Stimulated activated naive B cell treated with anti-CD40 and anti-IgM and Interleukin-4, amounts not matched to agents 10 μg/mL and 1 μg/mL and 100 μg/mL, for 72 hours (primary cell): ENCODE data around the gene PLA2G4E.

Experiments used
- ATAC-seq, 2 donors: fragments of 150-1000 bp; cut with Tn5 transposase; replicated peaks; 2 replicates each; pipeline ENCODE4 v1.10.0; 2021; ENCODE audit warnings: moderate library complexity in 1 of 2
- DNase-seq: peaks from one replicate; pipeline ENCODE4 v3.0.0; 2021
- H3K27ac Mint-ChIP-seq: one replicate; pipeline ENCODE4 v1.8.0; 2022; ENCODE audit warnings: mild to moderate bottlenecking, mixed read lengths
- H3K27me3 Mint-ChIP-seq, 2 donors: one replicate each; pipeline ENCODE4 v1.8.0; 2022; ENCODE audit warnings: mixed read lengths in 2 of 2
- H3K36me3 Mint-ChIP-seq, 2 donors: one replicate each; pipeline ENCODE4 v1.8.0; 2022; ENCODE audit warnings: mixed read lengths in 2 of 2, mild to moderate bottlenecking in 1 of 2
- H3K4me1 Mint-ChIP-seq, 2 donors: one replicate each; pipeline ENCODE4 v1.8.0; 2022; ENCODE audit warnings: mixed read lengths in 2 of 2, mild to moderate bottlenecking in 1 of 2
- H3K4me3 Mint-ChIP-seq, 2 donors: one replicate each; pipeline ENCODE4 v1.8.0; 2022; ENCODE audit warnings: mild to moderate bottlenecking in 2 of 2, mixed read lengths in 2 of 2, moderate library complexity in 1 of 2
- H3K9me3 Mint-ChIP-seq, 2 donors: one replicate each; pipeline ENCODE4 v1.8.0; 2022; ENCODE audit warnings: mixed read lengths in 2 of 2, mild to moderate bottlenecking in 1 of 2

PLA2G4E gene

DNA sequence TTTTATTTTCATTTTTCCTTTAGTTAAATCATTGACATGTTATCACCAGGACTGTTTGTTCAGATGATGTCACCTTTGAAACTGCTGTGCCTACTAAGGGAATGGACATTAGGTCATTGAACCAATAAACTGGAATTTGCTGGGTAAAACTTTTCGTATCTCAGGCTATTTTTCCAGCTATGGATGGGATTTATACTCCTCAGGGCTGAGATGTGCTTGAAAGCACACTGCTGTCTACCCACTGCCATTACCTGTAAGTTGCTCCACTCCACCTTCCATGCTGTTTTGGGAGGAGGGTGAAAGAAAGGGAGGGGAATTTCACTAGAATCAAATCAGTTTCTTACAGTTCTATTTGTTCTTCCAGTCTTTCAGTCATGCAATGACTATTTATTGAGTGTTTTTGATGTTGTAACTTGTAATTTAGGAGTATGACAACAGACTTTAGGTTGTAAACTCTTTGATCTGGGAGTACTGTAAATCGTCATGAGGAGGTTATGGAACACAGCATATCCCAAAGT, 59.8 kb downstream of the PLA2G4E start:
- Mint-ChIP-seq H3K9me3 (no peaks in the 10 kb centered on the region), H3K36me3 (peaks cover 42 to 45% of the 10 kb centered on the region in 2 donors), H3K4me3 (no peak overlapping the region), H3K27me3 (no peaks in the 10 kb centered on the region), H3K4me1 (peaks cover 18 to 36% of the 10 kb centered on the region in 2 donors), H3K27ac (no peak overlapping the region)
- DNase-seq (no peak), ATAC-seq (no peak)

DNA sequence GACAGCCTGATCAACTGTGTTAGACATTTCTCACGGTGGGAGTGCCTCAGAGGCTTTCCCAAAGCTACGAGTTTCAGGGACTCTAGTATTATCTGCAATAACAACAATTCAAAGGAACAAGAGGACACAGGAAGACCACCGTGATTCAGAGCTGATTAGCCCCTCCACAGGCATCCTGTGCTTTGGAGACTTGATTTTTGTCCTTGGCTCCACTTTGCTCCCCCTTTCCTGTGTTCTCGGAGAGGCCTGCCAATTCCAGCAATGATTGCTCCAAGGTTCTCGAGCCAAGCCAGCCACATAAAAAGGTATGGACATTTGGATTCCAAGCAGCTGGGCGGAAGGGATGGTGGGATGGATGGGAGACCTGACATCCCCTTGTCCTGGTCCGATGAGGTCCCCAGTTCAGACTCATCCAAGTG, 62.8 kb downstream of the PLA2G4E start:
- no peak for ATAC-seq
- Mint-ChIP-seq H3K36me3 (peaks cover 39 to 40% of the 10 kb centered on the region in 2 donors), H3K9me3 (no peaks in the 10 kb centered on the region), H3K27me3 (no peaks in the 10 kb centered on the region), H3K4me3 (no peak overlapping the region), H3K27ac (no peak overlapping the region), H3K4me1 (peaks cover 13 to 28% of the 10 kb centered on the region in 2 donors)
- no peak for DNase-seq

DNA sequence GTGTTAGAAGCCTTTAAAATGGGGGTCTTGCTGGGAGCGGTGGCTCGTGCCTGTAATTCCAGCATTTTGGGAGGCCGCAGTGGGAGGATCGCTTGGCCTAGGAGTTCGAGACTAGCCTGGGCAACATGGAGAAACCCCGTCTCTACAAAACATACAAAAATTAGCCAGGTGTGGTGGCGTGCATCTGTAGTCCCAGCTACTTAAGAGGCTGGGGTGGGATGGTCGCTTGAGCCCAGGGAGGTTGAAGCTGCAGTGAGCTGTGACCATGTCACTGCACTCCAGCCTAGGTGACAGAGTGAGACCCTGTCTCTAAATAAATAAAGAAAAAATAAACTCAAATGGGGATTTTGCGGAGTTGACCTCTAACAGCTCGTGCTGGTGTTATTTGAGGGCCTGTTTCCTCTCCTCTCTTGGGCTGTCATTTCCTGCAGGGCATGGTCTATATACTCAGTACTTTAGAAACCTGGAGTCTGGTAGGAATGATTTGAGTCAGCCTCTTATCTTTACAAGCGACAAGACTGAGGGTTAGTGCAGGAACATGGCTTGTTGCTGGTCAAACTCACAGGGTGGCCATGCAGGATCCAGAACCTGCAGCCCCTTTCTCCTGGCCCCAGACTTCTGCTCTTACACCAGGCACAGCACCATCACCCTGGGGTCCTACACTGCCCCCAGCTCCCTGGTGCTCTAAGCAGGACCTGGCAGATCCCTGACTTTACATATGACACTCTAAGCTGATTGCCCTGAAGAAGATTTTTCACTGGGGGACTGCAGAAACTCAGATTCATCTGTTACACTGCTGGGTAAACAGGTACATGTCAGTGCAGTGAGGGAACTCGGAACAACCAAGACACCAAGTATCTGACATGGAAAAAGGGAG, 63.6 kb downstream of the PLA2G4E start:
- Mint-ChIP-seq H3K4me3 (no peak overlapping the region), H3K9me3 (no peaks in the 10 kb centered on the region), H3K27ac (peak overlapping the region; percentile 53), H3K27me3 (no peaks in the 10 kb centered on the region), H3K36me3 (peaks cover 41 to 44% of the 10 kb centered on the region in 2 donors), H3K4me1 (peaks cover 13 to 28% of the 10 kb centered on the region in 2 donors)
- DNase-seq (no peak), ATAC-seq (peak; percentile 88 to 99)

DNA sequence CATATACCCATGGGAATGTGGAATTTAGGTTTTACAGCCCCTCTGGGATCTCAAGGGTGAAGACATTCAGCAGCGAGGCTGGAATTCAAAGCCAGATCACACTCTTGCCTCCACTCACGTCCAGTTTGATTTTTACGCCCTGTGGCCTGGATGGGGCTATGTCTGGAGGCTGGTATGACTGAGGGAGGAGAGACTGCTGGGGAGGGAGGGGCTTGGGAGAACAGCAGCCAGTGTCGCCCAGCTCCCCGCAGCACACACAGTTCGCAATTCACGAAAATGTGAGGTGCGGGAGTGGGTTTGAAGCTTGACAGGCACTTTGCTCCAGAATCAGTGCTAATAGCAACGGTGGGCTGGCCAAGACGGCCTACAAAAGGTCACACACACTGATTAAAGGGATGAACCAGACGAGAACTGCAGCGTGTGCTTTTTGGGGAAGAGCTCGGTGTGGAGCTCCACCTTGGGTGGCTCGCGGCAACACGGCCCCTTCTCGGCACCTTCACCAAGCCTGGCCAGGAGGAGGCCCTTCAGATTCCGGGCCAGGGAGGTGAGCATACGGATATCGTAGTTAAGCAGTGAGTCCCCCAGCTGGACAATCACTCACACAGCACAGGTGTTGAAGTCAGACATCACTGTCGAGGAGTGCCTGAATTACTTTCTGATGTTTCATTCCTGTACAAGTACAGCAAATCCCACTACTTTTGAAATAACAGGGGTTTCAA, 64.9 kb downstream of the PLA2G4E start:
- H3K36me3 Mint-ChIP-seq = peaks cover 37 to 42% of the 10 kb centered on the region in 2 donors
- no peak for DNase-seq
- H3K4me3 Mint-ChIP-seq = no peak overlapping the region
- peaks cover 8 to 20% of the 10 kb centered on the region in 2 donors for H3K4me1 Mint-ChIP-seq
- H3K9me3 Mint-ChIP-seq = no peaks in the 10 kb centered on the region
- no peak overlapping the region for H3K27ac Mint-ChIP-seq
- no peak for ATAC-seq
- H3K27me3 Mint-ChIP-seq = no peaks in the 10 kb centered on the region

DNA sequence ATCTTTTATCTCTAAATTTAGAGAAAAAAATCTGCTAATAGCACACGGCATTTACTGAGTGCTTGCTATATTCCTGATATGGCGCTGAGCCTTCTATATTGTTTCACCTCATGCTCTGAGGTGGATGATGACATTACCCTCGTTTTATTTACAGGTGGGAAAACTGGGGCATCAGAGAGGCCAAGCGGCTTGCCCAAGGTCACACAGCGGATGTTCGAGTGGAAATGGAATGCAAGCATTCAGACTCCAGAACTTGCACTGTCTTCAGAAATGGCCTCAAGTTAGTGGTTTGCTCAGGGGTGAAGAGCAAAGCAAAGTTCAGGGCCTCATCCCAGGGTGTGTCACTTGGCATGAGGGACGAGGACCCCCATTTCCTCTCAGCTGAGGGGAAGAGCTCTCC, 65.7 kb downstream of the PLA2G4E start:
- Mint-ChIP-seq H3K9me3 (no peaks in the 10 kb centered on the region), H3K4me3 (no peak overlapping the region), H3K27me3 (no peaks in the 10 kb centered on the region), H3K36me3 (peaks cover 42 to 43% of the 10 kb centered on the region in 2 donors), H3K4me1 (peaks cover 8 to 23% of the 10 kb centered on the region in 2 donors), H3K27ac (no peak overlapping the region)
- ATAC-seq = no peak
- DNase-seq = no peak

DNA sequence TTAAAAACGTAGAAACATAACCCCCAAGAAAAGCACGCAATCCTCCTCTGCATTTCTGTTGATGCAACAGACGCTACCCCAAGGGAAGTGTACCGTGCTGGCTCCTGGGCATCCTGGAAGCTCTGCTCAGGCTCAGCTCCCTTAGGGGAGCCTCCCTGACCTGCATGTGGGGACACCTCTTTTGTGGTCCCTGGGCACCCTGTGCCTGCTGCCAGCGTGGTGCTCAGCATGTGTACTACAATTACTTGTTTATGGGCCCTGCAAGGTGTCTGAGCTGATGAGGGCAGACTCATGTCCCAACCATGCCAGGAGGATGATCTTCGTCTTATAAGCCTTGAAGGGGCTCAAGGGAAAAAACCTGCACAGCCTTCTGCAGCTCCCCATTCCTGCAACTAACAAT, 66.8 kb downstream of the PLA2G4E start:
- Mint-ChIP-seq H3K9me3 (no peaks in the 10 kb centered on the region), H3K36me3 (peaks cover 36 to 39% of the 10 kb centered on the region in 2 donors), H3K27me3 (no peaks in the 10 kb centered on the region), H3K4me3 (no peak overlapping the region), H3K4me1 (peaks cover 8 to 23% of the 10 kb centered on the region in 2 donors), H3K27ac (no peak overlapping the region)
- DNase-seq = no peak
- no peak for ATAC-seq

DNA sequence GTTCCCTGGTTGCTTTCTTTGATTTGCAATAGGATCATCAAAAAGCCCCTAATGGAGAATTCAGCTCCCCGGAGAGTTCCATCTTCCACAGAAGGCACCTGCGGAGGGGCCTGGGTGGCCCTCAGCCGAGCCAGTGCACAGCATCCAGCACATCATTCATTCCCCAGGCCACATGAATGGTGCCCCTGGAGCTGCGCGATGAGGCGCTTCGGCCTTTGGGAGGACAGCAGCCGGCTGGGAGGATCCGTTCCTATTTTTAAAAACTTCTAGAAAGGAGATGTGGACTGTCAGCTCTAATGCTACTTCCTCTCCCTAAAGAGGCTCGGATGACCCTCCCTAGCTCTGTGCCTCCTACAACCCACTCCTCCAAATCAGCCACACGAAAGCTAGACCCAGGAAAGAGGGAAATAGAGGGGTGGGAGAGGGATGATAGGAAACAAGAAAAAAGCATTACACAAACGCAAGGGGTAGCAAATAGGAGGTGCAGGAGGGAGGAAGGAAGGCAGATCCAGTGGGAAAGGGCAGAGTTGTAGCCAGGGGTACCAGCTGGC, 68.8 kb downstream of the PLA2G4E start:
- Mint-ChIP-seq H3K27me3 (no peaks in the 10 kb centered on the region), H3K36me3 (peaks cover 30% of the 10 kb centered on the region in 2 donors)
- no peak for ATAC-seq

DNA sequence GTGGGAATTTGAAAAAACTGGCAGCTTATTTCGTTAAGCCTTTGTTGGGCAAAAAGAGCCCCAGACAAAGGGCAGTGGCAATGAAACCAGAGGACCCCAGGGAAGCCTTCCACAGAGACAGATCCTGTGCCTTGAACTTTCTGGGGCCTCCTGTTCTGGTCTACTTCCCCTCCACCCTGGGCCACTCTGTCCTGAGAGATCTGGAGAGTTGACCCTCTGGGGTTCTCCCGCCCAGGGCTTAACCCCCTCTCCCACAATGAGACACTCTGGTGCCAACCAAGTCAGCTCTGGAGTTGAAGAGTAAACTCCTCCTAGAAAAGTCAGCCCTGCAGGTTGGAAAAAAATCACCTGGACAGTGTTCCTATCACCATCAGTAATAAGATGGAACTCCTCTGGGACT, 69.3 kb downstream of the PLA2G4E start:
- no peaks in the 10 kb centered on the region for H3K27me3 Mint-ChIP-seq
- H3K9me3 Mint-ChIP-seq = no peaks in the 10 kb centered on the region
- no peak overlapping the region for H3K27ac Mint-ChIP-seq
- no peak for DNase-seq
- ATAC-seq = no peak
- no peak overlapping the region for H3K4me3 Mint-ChIP-seq
- peaks cover 30% of the 10 kb centered on the region in 2 donors for H3K36me3 Mint-ChIP-seq
- H3K4me1 Mint-ChIP-seq = peaks cover 0 to 5% of the 10 kb centered on the region in 2 donors

More for the DNA sequence above, 68.8 kb downstream of the PLA2G4E start:
- peaks cover 0 to 9% of the 10 kb centered on the region in 2 donors for H3K4me1 Mint-ChIP-seq
- no peak for DNase-seq
- H3K4me3 Mint-ChIP-seq = no peak overlapping the region
- no peak overlapping the region for H3K27ac Mint-ChIP-seq
- no peaks in the 10 kb centered on the region for H3K9me3 Mint-ChIP-seq

DNA sequence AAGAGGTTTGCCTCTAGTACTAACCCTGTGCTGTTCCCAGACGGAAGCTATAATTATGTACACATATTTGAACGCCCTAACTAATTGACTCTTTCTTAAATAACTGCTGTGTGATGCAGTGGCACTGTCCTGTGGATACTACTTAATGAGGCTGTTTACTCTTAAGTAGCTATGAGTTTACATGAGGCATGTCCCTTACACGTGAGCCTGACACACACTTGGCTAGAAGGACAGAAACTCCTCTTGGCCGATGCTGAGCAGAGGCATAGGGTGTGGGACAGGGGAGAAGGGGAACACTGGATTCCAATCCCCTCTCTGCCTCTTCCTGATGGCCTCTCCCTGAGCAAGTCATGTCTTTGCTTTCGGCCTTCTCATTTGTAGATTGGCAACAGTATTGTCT, 70.4 kb downstream of the PLA2G4E start:
- Mint-ChIP-seq H3K4me1 (peaks cover 0 to 10% of the 10 kb centered on the region in 2 donors), H3K27ac (peak overlapping the region; percentile 60), H3K27me3 (no peaks in the 10 kb centered on the region), H3K9me3 (no peaks in the 10 kb centered on the region), H3K36me3 (peaks cover 36% of the 10 kb centered on the region in 2 donors), H3K4me3 (no peak overlapping the region)
- DNase-seq = no peak
- ATAC-seq = no peak

DNA sequence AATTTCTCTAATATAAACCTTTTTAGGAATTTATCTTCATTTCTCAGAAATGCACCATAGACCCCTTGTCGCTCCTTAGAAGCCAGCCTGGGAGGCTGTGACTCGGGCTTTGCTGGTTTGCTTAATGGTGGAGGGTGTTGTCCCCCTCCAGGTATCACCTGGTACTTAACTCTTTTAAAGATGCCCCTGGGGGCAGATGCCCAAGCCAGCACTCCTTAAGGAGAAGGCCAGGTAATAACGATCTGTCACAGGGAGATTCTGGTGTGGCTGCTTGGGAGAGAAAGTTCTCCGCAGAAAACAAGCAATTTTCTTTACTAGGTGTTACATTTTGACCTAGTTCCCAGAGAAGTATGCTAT, 70.7 kb downstream of the PLA2G4E start:
- no peak overlapping the region for H3K27ac Mint-ChIP-seq
- no peak overlapping the region for H3K4me3 Mint-ChIP-seq
- H3K4me1 Mint-ChIP-seq = peaks cover 3 to 14% of the 10 kb centered on the region in 2 donors
- no peaks in the 10 kb centered on the region for H3K27me3 Mint-ChIP-seq
- no peak for DNase-seq
- no peak for ATAC-seq
- H3K9me3 Mint-ChIP-seq = no peaks in the 10 kb centered on the region
- peaks cover 39% of the 10 kb centered on the region in 2 donors for H3K36me3 Mint-ChIP-seq

DNA sequence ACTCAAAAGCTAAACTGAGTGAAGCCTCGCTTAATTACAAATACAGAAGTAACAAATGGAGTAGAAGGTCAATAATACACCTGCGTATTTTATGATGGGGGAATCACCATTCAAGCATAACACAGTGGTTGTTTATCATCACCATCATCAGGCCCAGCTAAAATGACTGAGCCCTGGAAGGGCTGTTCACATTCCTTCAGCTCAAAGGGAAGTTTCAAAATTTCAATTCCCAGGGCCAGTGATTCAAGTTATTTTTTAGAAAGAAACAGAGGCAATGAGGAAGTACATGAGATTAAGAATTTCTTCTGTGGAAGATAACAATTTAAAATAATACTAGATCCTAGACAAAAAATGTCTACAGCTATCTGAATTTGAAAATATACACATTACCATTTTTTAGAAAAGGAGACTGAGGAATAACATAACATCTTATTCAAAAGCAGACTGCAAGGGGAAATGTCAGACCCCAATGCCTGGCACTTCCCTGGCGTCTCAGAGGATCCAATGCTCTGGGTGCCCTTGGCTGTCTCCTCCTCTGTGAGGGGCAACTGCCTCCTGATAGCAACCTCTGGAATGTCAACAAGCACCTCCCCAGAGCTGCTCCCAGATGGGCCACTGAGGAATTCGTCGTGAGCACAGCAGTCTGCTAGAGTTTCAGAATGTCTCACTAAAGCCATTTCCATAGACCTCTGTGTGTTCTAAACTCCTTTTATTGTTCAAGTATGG, 71.3 kb downstream of the PLA2G4E start:
- Mint-ChIP-seq H3K4me3 (no peak overlapping the region), H3K27ac (no peak overlapping the region), H3K9me3 (no peaks in the 10 kb centered on the region), H3K36me3 (peaks cover 39 to 40% of the 10 kb centered on the region in 2 donors), H3K27me3 (no peaks in the 10 kb centered on the region), H3K4me1 (peaks cover 3 to 16% of the 10 kb centered on the region in 2 donors)
- no peak for DNase-seq
- ATAC-seq = no peak

DNA sequence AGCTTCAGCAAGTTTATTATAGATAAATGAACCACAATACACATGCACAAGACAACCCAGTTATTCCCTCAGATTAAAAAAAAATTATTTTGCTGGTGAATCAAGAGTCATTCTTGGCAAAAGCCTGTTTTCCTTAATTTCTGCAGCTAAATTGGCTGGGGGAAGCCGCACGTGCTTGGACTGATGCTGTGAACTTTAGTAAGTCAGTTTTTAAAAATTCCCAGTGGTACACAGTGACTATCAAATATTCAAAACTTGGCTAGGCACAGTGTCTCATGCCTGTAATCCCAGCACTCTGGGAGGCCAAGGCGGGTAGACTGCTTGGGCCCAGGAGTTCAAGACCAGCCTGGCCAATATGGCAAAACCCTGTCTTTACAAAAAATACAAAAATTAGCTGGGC, 72.4 kb downstream of the PLA2G4E start:
- Mint-ChIP-seq H3K36me3 (peaks cover 45 to 48% of the 10 kb centered on the region in 2 donors), H3K27ac (no peak overlapping the region), H3K9me3 (no peaks in the 10 kb centered on the region), H3K4me3 (no peak overlapping the region), H3K4me1 (peaks cover 3 to 16% of the 10 kb centered on the region in 2 donors), H3K27me3 (no peaks in the 10 kb centered on the region)
- no peak for ATAC-seq
- no peak for DNase-seq

DNA sequence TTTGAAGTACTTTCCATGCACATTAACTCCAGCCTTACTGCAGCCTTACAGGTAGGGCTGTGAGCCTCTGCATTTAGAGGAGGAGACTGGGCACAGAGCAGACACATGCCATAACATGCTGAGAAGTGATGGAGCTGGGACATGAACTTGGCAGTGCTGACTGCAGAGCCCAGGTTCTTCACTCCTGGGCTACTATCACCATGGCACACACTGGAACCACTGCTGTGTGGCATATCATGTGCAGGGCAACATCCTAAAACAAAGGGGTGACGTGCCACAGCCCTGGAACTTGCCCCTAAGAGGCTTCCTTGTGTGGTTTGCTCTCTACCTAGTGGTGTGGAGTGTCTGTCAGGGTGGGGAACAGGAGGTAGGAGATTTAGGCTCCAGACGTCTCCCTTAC, 73.9 kb downstream of the PLA2G4E start:
- ATAC-seq (no peak), DNase-seq (no peak)
- Mint-ChIP-seq H3K9me3 (no peaks in the 10 kb centered on the region), H3K4me3 (no peak overlapping the region), H3K36me3 (peaks cover 44 to 50% of the 10 kb centered on the region in 2 donors), H3K4me1 (peaks cover 3 to 16% of the 10 kb centered on the region in 2 donors), H3K27ac (no peak overlapping the region), H3K27me3 (no peaks in the 10 kb centered on the region)

DNA sequence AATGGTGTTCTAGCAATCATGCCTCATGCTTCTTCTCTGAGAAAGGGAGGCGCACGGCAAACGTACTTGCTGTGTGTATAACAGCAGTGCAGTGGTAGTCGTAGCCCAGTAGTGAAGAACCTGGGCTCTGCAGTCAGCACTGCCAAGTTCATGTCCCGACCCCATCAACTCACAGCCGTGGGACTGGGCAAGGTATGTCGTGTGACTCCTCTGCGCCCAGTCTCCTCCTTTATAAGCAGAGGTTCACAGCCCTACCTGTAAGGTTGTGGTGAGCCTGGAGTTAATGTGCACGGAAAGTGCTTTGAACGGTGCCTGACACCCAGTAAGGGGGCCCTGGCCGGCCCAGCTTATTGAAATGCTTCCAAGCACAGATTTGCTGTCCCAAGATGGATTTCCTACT, 75.1 kb downstream of the PLA2G4E start:
- Mint-ChIP-seq H3K27me3 (no peaks in the 10 kb centered on the region), H3K4me1 (peaks cover 3 to 16% of the 10 kb centered on the region in 2 donors)

More for the DNA sequence above, 75.1 kb downstream of the PLA2G4E start:
- peaks cover 43 to 53% of the 10 kb centered on the region in 2 donors for H3K36me3 Mint-ChIP-seq
- no peak for DNase-seq
- H3K9me3 Mint-ChIP-seq = no peaks in the 10 kb centered on the region
- no peak overlapping the region for H3K4me3 Mint-ChIP-seq
- H3K27ac Mint-ChIP-seq = no peak overlapping the region
- ATAC-seq = no peak
